Stomach (tissue), 4 donors: Measurements from ENCODE around the gene OCIAD1.
"Not testable (repeated sequence)": the region's sequence is repeated elsewhere in the genome, so short reads cannot be mapped to it uniquely, and the experiment has no call there.

Source experiments
- POLR2A ChIP-seq, 4 donors: fragments of 450-650 bp; IDR thresholded peaks; one replicate each; pipeline ENCODE4 v1.6.1; 2016; ENCODE audit warnings: antibody characterized with exemption in 4 of 4, control low read depth in 2 of 4, mild to moderate bottlenecking in 1 of 4, moderate library complexity in 1 of 4
- POLR2AphosphoS5 ChIP-seq, 3 donors: sonication (generic); formaldehyde crosslinking; IDR thresholded peaks; one replicate each; pipeline ENCODE4 v1.6.1; 2016; ENCODE audit warnings: antibody characterized with exemption in 3 of 3
- TF ChIP-seq, protein P1 (sequence below), 7 experiments: fragments of 450-650 bp in 4 of 7; fragments of 200-600 bp in 3 of 7; sonication (generic) in 3 of 7; IDR thresholded peaks; one replicate each; pipeline ENCODE4 v1.5.1; 2016 to 2019; ENCODE audit warnings: antibody characterized with exemption in 7 of 7, control low read depth in 2 of 7, mild to moderate bottlenecking in 1 of 7

DNA sequence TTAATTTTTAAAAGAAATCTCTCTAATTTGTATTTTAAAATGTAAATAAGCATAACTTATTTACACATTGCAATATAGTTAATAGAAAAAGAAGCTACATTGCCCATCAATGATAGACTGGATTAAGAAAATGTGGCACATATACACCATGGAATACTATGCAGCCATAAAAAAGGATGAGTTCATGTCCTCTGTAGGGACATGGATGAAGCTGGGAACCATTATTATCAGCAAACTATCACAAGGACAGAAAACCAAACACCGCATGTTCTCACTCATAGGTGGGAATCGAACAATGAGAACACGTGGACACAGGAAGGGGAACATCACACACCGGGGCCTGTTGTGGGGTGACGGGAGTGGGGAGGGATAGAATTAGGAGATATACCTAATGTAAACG lies 17.9 kb downstream of the OCIAD1 start:
- not testable (repeated sequence) for TF ChIP-seq POLR2A, POLR2AphosphoS5 (IDR thresholded peaks at IDR 0.05)
- TF ChIP-seq, protein P1, sequence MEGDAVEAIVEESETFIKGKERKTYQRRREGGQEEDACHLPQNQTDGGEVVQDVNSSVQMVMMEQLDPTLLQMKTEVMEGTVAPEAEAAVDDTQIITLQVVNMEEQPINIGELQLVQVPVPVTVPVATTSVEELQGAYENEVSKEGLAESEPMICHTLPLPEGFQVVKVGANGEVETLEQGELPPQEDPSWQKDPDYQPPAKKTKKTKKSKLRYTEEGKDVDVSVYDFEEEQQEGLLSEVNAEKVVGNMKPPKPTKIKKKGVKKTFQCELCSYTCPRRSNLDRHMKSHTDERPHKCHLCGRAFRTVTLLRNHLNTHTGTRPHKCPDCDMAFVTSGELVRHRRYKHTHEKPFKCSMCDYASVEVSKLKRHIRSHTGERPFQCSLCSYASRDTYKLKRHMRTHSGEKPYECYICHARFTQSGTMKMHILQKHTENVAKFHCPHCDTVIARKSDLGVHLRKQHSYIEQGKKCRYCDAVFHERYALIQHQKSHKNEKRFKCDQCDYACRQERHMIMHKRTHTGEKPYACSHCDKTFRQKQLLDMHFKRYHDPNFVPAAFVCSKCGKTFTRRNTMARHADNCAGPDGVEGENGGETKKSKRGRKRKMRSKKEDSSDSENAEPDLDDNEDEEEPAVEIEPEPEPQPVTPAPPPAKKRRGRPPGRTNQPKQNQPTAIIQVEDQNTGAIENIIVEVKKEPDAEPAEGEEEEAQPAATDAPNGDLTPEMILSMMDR (IDR thresholded peaks at IDR 0.05), result not testable (repeated sequence)
